ENCODE results near the gene IKZF2. TPM values are rescaled to one million over a fixed set of nuclear protein-coding genes. Genes with fewer than 3 reads are reported as not detected.

The IKZF2 gene
- total RNA-seq, 1 experiment from 2014 or later: 3.0 TPM

DNA sequence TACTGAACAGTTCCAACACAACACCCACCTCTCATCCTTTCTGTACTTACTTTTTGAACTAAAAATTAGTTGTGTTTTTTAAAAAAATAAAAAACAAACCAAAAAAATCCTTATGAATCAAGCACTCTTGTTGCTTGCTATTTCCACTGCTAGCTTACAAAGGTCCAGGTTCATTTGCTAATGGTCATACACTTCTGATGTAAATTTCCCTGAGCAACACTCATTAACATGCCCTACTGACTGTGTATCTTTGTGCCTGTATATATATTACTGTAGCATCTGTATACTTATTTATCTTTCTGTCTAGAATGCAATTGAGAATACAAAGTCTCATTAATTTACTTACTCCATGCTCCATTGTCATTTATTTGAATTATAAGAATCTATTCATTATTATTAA lies 30.3 kb upstream of the IKZF2 start:
- Mint-ChIP-seq H3K36me3 (ENCODE audit: insufficient read depth in 1 of 3, low read depth in 3 of 3) (peaks cover 0 to 5% (median 0%) of the 10 kb centered on the region in 3 experiments; a peak in 2 of 7 replicates), H3K27ac (peak overlapping the region in 2 of 3 experiments; percentile 23 to 35; a peak in 3 of 7 replicates), H3K4me1 (peaks cover 31 to 34% of the 10 kb centered on the region in 2 experiments), H3K9me3 (no peaks in the 10 kb centered on the region; a peak in 1 of 5 replicates), H3K27me3 (ENCODE audit: low read depth) (no peaks in the 10 kb centered on the region), H3K4me3 (no peak overlapping the region)
- Histone ChIP-seq H3K4ac (ENCODE audit: low read depth, low read length) (no peak overlapping the region), H3K4me1 (ENCODE audit: insufficient read depth, low read length) (peaks cover 2% of the 10 kb centered on the region; the same call in 1 of the 2 replicates), H3K9me3 (ENCODE audit: control insufficient read depth, low read depth, low read length) (no peaks in the 10 kb centered on the region), H2AFZ (ENCODE audit: low read length) (no peak overlapping the region), H3K18ac (ENCODE audit: insufficient read length, low read depth, low read length) (no peak overlapping the region), H2BK12ac (ENCODE audit: insufficient read length, low read depth, low read length) (no peak overlapping the region), H4K5ac (ENCODE audit: insufficient read length, low read depth, low read length) (no peak overlapping the region), H3K79me1 (ENCODE audit: insufficient read depth, low read depth, low read length, poor library complexity, severe bottlenecking) (no peaks in the 10 kb centered on the region), H2BK20ac (ENCODE audit: low read depth, low read length, poor library complexity, severe bottlenecking) (no peak overlapping the region), H4K20me1 (ENCODE audit: control insufficient read depth, insufficient read depth, insufficient read length) (no peaks in the 10 kb centered on the region), H2BK5ac (ENCODE audit: insufficient read length, low read length) (no peak overlapping the region), H2AK5ac (ENCODE audit: insufficient read length, low read length) (no peak overlapping the region), H4K91ac (ENCODE audit: insufficient read length, low read depth, low read length) (no peak overlapping the region), H3K79me2 (ENCODE audit: insufficient read depth, low read length) (no peaks in the 10 kb centered on the region), H3K23me2 (ENCODE audit: insufficient read length, low read depth, low read length, poor library complexity, severe bottlenecking) (no peaks in the 10 kb centered on the region), H2BK15ac (ENCODE audit: low read depth, low read length) (no peak overlapping the region), H3K27ac (ENCODE audit: insufficient read length, low read depth, low read length) (no peak overlapping the region), H4K8ac (replicated peaks; ENCODE audit: insufficient read length, low read depth, low read length) (no peak overlapping the region), H3K4me2 (ENCODE audit: insufficient read depth, insufficient read length, low read length) (no peak overlapping the region), H3K23ac (ENCODE audit: insufficient read length, low read depth, low read length) (no peak overlapping the region), H3T11ph (ENCODE audit: low read length) (no peak overlapping the region), H3K14ac (ENCODE audit: insufficient read depth, low read length) (no peak overlapping the region), H3K9ac (ENCODE audit: extremely low read depth, insufficient read length, low read length) (no peak overlapping the region), H2BK120ac (ENCODE audit: low read depth, low read length, poor library complexity, severe bottlenecking) (no peak overlapping the region), H3K27me3 (ENCODE audit: insufficient read depth, low read length) (no peaks in the 10 kb centered on the region), H3K56ac (ENCODE audit: insufficient read length, low read depth, low read length) (no peak overlapping the region)
- no peak for DNase-seq
- TF ChIP-seq CTCF (conservative IDR thresholded peaks at IDR 0.05): no peak
